Measurements from ENCODE around the gene DCAF6.
"Not testable (repeated sequence)": the region's sequence is repeated elsewhere in the genome, so short reads cannot be mapped to it uniquely, and the experiment has no call there.

Gene DCAF6

DNA sequence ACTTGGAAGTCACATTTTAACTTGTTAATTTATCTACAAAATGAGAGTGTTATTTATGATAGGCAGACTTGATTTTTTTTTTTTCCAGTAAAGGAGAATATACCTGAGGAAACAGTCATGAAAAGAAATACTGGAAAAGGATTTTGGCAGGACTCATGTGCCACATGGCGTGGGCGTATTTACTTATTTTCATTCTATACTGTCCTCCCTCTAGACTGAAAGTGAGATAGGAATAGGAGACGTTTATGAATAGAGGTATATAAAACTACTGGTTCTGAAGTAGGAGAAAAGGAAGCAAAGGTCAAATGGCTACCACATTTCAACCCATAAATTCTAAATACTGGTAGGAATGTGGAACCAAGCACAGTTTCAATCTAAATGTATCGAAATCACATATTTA, 95.1 kb downstream of the DCAF6 start:
- no peak for DNase-seq (ENCODE audit: low spot score)

DNA sequence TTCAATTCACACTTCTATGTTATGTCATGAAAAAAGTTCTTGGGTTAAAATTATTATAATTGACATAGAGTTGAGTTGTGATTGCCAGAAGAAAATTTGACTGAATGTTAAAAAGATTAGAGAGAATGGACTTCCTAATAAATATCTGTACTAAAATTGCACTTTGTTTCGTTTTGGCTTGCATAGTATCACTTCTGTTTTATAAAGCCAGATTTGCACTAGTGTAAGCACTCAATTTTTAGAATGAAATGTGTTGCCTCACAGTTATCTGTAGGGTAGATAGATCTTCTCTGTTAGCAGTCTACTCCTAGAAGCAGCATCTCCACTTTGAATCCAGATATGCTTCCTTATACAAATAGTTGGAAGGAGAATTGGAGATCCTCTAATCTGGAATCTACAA, 95.5 kb downstream of the DCAF6 start:
- DNase-seq (ENCODE audit: low spot score): no peak

DNA sequence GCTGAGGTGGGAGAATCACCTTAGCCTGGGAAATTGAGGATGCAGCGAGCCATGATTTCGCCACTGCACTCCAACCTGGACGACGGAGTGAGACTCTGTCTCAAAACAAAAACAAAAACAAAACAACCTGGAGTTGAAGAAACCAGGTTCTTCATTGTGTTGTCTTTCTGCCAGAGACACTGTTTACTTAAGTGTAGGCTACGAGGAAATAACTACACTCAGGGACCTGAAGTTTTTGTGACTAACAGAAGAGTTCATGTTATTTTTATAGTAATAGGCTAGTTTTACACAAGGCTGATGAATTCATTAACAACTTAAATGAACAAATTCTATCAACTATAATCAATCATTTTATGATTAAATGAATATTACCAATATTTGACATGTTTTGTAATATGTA, 98.9 kb downstream of the DCAF6 start:
- DNase-seq (ENCODE audit: low spot score): no peak

DNA sequence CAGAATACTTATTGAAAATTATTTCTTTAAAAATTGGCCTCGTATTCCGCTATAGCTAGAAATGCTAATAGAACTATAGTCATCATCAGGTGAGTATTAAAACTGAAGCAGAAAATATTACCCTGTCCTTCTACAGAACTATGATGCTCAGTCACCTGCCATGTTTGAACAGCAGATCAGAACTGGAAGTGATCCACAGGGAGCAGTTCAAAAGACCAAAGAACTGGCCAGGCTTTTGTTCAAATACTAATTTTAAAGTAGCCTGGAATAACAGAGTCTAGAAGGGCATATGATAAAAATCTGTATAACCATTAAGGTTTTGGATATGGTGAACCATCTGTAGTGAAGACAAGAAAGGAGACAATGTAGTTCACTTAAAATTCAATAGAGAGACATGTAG, 105.9 kb downstream of the DCAF6 start:
- no peak for DNase-seq (ENCODE audit: low spot score)

DNA sequence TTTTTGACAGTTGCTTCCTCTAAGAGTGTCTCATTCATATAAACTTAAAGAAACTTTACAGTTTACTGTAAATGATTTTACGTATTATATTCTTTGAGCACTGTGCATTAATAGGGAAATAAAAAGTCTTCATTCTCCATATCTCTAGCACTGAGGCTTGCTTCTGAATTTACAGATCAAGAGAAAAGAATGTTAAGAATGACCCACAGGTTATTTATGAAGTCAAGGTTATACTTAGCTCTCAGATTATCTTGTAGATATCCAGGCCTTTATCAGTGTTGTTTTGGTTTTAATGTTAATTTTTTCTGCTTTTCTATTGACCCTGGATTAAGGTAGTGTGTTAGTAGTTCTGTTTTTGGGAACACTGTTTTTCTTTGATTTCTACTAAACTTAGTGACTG, 108.8 kb downstream of the DCAF6 start:
- DNase-seq (ENCODE audit: low spot score): no peak

DNA sequence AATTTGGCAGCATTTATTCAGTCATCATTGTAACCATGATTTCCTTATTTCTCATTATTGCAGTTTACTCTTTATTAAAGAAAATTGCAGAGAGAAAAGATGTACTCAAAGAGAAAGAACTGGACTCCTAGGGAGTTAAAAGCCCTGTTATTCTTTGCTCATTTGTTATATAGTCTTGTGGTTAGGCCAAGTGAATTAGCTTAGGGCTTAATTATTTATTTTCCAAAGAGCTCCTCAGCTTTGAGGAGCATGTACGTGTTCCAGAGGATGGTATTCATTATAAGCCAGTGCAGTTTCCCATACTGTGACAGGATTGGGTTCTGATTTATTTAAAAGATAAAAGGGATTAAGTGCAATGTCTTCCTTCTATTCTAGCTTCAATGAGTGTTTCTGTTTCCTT, 113.8 kb downstream of the DCAF6 start:
- no peak for DNase-seq (ENCODE audit: low spot score)

DNA sequence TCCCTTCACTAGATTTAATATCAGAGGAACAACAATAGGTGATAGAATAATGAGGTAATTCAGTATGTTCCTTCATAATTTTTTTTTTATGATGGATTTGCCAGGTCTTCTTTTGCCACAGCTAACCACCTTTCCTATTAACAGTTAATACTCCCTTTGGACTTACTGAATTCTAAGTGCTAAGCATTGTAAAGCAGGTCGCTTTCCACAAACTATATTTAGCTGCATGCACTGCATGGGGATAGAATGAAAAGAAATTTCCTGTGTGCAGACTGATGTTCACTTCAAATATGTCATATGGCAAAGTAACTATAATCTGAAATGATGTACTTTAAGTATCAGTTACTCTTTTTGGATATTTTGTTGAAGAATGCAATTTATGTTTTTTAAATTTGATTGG, 114.4 kb downstream of the DCAF6 start:
- no peak for DNase-seq (ENCODE audit: low spot score)

DNA sequence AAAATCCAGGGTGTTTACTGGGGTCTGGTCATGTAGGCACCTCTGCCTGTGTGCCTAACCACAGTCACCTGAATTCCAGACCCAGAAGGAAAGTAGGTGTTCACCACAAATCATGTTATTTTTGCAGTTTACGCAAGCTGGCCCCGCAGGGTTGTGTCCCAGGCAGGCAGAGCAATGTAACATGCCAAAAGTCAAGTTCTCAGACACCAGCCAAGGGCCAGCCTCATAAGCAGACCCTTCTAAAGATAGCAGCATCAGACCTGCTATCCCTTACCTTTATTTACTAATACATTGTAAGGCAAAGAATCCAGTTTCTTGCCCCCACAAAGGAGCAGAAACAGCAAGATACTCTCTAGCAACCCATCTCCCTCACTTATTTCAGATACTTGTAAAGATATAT, 117.2 kb downstream of the DCAF6 start:
- no peak for DNase-seq (ENCODE audit: low spot score)

DNA sequence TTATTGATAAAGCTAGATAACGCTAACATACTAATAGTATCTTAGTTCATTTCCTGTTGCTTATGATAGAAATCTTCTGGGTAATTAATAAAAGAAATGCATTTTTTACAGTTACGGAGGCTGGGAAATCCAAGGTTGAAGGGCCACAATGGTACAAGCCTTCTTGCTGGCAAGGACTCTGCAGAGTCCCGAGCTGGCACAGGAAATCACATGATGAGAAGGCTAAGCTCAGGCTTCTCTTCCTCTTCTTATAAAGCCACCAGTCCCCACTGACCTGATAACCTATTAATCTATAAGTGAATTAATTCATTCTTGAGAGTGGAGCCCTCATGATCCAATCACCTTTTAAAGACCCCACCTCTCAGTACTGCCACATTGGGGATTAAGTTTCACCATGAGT, 117.6 kb downstream of the DCAF6 start:
- no peak for DNase-seq (ENCODE audit: low spot score)

DNA sequence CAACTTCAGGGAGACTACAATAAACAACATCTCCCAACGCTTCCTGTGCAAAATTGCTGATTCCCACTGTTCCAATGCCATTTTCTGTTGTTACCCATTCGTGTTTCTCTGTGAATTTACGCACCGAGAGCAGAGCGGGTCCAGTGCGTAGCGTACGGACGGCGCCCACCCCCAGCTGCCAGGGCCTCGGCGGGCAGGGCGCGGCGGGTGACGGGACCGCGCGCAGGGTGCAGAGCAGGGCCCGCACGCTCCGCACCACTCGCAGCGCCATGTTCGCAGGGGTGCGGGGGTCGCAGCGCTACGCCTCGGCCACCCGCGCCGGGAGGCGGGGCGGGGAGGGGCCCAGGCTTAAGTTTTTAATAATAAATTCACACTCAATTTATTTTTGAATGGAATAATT, 119.7 kb downstream of the DCAF6 start:
- DNase-seq (ENCODE audit: low spot score): not testable (repeated sequence)

DNA sequence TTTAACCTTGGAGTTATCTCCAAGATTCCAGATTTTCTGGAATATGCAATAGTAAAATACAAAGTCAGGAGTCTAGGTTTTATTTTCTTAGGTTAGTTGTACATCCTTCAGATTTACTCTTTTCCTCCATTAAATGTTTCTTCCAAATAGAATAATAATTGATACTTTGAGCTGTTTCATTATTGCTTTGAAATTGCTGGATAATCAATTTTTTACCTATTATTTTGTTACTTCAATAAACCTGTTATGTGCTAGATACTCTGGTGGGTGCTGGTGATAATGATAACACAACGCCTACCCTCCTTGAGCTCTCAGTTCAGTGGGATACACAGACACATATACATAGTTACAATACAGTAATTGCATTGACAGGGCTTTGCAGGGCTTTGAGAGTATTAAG, 120.9 kb downstream of the DCAF6 start:
- DNase-seq (ENCODE audit: low spot score): no peak

DNA sequence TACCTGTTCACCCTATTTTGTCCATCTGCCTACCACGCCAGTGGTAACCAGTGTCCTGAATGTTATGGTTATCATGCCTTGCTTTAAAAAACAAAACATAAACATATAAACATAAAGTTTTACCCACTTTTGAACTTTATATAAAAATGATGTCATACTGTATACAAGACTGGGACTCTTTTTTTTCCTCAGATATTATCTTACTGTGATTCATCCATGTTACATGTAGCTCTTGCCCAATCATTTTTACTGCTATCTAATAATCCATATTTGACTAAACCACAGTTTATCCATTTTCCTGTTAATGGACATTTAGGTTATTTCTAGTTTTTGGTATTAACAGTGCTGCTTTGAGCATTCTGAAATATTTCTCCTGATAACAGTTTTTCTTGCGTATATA, 121.4 kb downstream of the DCAF6 start:
- no peak for DNase-seq (ENCODE audit: low spot score)

DNA sequence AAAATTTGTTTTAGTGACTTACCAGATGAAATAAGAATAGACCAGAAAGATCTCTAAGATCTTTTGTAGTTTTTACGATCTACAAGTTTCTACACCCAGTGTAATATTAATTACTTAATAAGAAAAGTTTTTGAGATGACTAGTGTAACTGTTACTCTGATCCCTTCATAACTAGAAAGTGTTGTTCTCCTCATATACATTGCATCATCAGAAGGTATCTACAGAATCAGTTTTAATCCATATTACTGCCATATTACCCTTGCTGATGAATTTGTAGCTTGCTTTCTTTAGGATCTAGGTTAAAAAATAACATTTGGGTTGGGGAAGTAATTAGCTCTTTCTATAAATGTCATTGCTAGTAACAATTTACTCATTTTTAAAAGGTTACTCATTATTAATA, 127.7 kb downstream of the DCAF6 start:
- DNase-seq (ENCODE audit: low spot score): no peak

DNA sequence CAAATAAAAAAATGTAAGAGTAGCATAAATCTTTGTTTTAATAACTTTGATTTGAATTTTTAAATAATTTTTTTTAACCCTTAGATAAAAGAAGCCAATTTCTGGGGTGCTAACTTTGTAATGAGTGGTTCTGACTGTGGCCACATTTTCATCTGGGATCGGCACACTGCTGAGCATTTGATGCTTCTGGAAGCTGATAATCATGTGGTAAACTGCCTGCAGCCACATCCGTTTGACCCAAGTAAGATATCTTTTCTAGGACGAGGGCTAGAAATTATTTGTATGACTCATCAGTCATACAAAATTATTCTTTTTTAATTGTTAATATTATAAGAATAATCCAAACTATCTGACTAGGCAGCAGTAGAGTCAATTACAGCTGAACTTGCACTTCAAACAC, 129.0 kb downstream of the DCAF6 start:
- no peak for DNase-seq (ENCODE audit: low spot score)

DNA sequence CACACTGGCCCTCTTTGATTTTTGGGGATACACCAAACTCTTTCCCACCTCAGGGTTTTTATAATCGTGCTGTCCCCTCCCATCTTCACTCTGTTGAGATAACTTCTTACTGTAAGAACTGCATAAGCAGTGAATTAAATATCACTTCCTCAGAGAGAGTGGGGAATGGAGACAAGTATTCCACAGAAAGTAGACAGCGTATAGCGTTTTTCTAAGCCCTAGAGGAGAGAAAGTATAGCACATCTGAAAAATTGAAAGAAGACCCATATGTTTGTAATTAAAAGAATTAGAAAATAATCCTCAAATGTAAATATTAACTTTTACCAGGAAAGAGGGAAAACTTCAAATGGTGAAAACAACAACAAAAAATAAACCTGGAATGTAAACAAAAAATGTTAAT, 132.9 kb downstream of the DCAF6 start:
- DNase-seq (ENCODE audit: low spot score): no peak

DNA sequence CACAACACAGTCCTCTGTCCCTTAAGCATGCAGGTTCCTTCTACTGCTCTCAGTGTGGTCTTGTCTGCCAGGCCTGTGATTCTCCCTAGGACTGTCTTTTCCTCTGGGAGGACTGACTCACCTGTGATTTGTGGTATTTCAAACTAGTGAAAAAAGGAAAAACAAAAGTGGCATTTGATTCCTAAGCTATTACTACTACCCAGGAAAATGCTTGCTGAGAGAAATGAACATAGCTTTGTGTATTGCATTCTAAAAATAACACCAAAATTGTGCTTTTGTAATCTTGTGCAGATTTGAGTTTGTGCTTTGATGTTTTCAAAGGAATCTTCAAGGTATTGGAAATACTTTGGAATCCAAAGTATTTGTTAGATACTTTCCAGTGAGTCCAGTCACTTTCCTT, 143.3 kb downstream of the DCAF6 start:
- no peak for DNase-seq (ENCODE audit: low spot score)

DNA sequence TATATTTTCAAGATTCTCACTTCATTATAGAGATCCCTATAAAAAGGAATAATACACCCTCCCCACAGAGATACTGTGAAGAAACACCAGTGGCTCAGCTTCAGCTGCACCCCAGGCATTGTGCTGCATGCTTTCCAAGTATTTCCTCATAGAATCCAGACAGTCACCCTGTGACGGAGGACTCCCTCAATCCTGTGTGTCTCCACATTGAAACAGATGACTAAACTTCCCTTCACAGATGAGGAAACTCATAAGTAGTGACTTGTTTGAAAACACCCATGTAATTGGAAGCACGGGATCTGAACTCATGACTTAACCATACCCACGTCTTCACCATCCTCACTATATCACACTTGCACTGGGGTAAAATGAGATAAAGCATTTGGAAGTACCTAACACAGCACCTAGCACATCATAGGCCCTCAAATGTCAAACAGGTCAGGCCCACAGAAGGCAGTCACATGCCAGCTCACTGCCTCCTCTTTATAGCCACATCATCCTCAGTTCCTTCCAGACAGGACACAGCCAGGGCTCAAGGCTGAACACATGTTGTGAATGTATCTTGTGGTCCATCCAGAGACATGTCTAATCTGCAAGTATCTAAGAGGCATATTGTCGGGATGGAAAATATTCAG, 145.0 kb downstream of the DCAF6 start:
- no peak for DNase-seq (ENCODE audit: low spot score)

DNA sequence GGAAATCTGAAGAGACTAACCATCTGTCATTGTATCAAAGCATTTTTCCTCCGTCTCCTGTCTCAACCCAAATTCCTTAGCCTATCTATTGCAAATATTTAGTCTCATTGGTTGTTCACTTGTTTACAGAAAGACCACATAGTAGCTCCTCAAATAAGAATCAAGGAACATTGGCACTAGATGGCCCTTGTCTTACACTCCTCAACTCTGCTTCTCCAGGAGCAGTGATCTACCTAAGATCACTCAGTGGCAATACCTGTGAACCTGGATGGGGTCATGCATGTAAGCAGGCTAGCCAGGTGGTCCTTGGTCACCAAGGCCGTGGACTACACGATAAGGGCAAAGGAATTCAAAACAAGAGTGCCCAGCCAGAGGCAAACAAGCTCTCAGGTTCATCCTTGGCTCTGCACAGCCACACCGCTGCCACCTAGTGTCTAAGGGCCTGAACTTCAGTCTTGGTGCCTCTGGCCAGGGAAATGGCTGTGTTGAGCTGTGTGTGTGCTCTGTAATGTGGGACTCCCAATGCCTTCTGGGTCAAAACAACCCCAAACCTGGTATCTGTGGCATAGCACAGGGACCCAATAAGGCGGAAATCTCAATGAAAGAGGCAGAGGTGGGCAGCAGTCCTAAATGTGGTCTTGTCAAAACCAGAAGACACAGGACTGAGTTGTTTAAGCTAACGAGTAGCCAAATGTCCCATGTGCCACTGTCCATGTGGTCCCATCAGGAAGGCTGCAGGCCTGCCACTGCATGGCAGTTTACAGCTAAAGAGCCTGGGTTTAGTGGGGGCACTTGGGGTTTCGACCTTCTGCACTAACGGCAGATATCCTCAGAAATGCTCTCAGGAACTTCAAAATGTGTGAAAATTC, 145.8 kb downstream of the DCAF6 start:
- no peak for DNase-seq (ENCODE audit: low spot score)

DNA sequence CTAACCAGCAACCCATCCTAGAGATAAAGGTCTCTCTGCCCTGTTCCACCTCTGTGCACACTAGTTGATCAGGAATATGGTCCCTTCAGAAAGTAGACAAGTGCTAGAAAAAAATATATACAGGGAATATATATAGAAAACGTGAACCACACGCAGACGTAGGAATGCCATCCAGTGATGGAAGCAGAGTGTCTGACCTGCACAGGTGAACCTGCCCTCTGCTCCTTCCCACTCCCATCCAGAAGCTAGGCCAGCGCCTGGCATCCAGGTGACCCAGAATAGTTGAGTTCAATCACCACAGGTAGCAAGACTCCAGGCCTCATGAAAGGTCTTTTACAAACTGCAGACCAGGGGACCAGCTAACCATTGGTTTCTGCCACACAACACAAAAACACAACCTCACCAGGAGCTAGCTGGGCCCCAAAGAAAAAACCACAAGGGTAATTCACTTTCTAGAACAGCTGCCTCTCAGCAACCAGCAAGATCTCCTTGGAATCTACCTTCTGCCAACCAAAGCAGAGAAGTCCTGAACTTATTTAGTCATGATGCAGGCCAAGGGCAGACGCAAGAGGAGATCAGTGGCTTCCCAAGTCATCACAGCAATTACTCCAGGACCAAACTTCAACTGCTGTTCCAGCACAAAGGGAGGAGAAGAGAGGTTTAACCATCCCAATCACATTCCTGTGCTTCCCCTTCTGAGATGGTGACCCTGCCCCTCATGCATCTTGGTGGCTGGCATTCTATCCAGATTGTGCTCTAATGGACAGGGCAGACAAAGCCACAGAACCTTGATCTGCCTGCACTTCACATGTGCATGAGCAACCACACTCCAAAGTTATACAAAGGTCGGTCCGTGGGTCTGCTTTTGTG, 147.2 kb downstream of the DCAF6 start:
- no peak for DNase-seq (ENCODE audit: low spot score)

DNA sequence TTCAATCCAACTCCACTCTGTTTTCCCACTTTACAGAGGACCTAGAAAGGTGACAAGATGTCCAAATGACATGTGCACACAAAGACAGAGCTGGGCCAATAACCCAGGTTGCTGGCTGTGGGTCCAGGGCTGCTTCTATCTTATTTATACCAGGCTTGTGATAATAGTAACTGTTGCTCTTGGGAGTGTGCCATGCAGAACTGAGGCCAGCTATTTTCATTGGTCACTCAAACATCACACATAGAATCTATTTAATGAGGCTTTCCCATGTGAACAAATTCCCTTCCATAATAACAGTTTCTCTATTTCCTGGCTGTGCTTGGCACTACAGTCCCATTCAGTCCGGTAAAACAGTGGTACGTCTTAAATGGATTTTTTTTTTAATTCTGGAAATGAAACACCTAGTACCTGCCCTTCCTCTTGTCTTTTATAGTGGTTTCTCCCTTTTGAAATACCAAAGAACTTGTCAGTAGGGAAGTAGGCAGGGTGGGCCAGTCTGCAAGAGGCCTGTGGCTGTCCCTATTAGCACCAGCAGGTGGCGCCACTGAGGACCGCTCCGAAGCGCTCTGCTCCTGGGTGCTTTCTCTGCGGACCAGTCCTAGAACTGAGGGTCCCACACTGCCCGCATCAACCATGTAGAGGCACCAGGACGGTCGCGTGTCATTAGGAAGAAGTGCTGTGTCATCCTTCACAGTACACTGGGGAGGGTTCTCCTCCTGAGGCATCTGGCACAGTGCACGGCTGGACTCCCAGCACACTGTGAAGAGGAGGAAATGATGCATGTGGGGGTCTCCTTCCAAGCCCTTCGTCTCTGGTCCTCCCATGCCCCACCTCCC, 148.1 kb downstream of the DCAF6 start:
- no peak for DNase-seq (ENCODE audit: low spot score)

DNA sequence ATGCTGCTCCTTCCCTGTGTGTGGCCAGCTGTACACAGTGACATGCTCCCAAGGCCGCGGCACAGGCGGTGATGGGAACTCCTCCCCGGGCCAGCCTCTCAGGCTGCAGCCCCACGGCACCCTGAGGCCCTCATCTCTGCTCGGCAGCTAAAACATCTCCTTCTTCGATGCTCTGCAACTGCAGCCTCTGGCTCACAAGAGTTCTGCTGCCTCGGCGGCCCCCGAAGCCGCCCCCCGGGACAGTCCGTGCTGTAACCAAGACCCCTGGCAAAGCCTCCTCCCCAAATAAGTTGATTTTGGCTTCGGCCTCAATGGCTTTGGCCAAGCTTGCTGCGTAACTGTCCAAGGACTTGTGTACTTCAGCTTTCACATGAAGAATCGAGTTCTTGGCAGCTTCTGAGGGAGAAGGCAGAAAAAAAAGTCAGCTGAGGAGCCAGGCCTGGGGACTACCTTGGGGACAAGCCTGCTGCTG, 149.0 kb downstream of the DCAF6 start:
- no peak for DNase-seq (ENCODE audit: low spot score)

DNA sequence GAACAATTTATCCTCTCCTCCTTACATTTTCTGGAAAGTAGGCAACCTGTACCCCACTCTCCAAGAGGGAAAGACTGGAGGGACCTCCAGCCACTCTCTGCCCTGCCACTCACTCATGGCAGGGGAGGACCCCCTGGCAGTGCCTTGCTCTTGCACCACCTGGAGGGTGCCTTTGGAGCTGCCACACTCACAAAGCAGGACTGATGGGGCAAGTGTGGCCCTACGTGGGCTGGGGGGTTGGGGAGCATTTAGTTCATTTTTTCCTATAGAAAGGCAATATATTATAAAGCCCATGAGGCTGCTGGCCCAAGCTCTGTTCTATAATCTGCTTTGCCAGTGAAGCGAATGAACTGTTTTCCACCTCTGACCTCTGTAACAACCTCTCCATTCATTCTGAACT, 150.0 kb downstream of the DCAF6 start:
- no peak for DNase-seq (ENCODE audit: low spot score)
